ENCODE measurements around the gene MYBPHL. TPM values are rescaled to one million over a fixed set of nuclear protein-coding genes. Genes with fewer than 3 reads are reported as not detected.

The MYBPHL gene
- polyA plus RNA-seq (2012; ENCODE audit: insufficient read depth, insufficient read length) = not detected

GRCh38 chr1:109306832-109307273 is at the start of gene MYBPHL:
Gene MYBPHL, minus strand, starts transcription at chr1:109307011. Its CDS starts 20 bp downstream, at chr1:109306991.
- H3K4me3 ChIP-seq (ENCODE audit: low read length) = no peak within 1 kb of the TSS
- no peak for DNase-seq (ENCODE audit: low read depth, low spot score)

- no peak for DNase-seq (ENCODE audit: low read depth, low spot score)
- H3K4me3 ChIP-seq (ENCODE audit: low read length) = no peak overlapping the region
Measured at GRCh38 chr1:109356505-109356904, 49.7 kb upstream of the MYBPHL start.

- H3K4me3 ChIP-seq (ENCODE audit: low read length) = no peak overlapping the region
- DNase-seq (ENCODE audit: low read depth, low spot score) = no peak
Measured at GRCh38 chr1:109354929-109355328, 48.1 kb upstream of the MYBPHL start.

- DNase-seq (ENCODE audit: low read depth, low spot score) = no peak
- no peak overlapping the region for H3K4me3 ChIP-seq (ENCODE audit: low read length)
Measured at GRCh38 chr1:109351457-109351856, 44.6 kb upstream of the MYBPHL start.

GRCh38 chr1:109350655-109351054 is 43.8 kb upstream of the MYBPHL start:
- no peak for DNase-seq (ENCODE audit: low read depth, low spot score)
- no peak overlapping the region for H3K4me3 ChIP-seq (ENCODE audit: low read length)

GRCh38 chr1:109350182-109350581 is 43.4 kb upstream of the MYBPHL start:
- no peak overlapping the region for H3K4me3 ChIP-seq (ENCODE audit: low read length)
- no peak for DNase-seq (ENCODE audit: low read depth, low spot score)

GRCh38 chr1:109347511-109347910 is 40.7 kb upstream of the MYBPHL start:
- H3K4me3 ChIP-seq (ENCODE audit: low read length) = no peak overlapping the region
- no peak for DNase-seq (ENCODE audit: low read depth, low spot score)

GRCh38 chr1:109341944-109342930 is 35.4 kb upstream of the MYBPHL start:
- no peak for DNase-seq (ENCODE audit: low read depth, low spot score)
- no peak overlapping the region for H3K4me3 ChIP-seq (ENCODE audit: low read length)

- no peak overlapping the region for H3K4me3 ChIP-seq (ENCODE audit: low read length)
- no peak for DNase-seq (ENCODE audit: low read depth, low spot score)
Measured at GRCh38 chr1:109338608-109339007, 31.8 kb upstream of the MYBPHL start.

GRCh38 chr1:109338091-109338490 is 31.3 kb upstream of the MYBPHL start:
- no peak overlapping the region for H3K4me3 ChIP-seq (ENCODE audit: low read length)
- DNase-seq (ENCODE audit: low read depth, low spot score) = no peak

- no peak for DNase-seq (ENCODE audit: low read depth, low spot score)
- H3K4me3 ChIP-seq (ENCODE audit: low read length) = no peak overlapping the region
Measured at GRCh38 chr1:109335091-109335490, 28.3 kb upstream of the MYBPHL start.

- DNase-seq (ENCODE audit: low read depth, low spot score) = no peak
Measured at GRCh38 chr1:109331113-109331512, 24.3 kb upstream of the MYBPHL start.

GRCh38 chr1:109327285-109327684 is 20.5 kb upstream of the MYBPHL start:
- no peak for DNase-seq (ENCODE audit: low read depth, low spot score)
- no peak overlapping the region for H3K4me3 ChIP-seq (ENCODE audit: low read length)

More at GRCh38 chr1:109331113-109331512, 24.3 kb upstream of the MYBPHL start:
- no peak overlapping the region for H3K4me3 ChIP-seq (ENCODE audit: low read length)

- no peak for DNase-seq (ENCODE audit: low read depth, low spot score)
- no peak overlapping the region for H3K4me3 ChIP-seq (ENCODE audit: low read length)
Measured at GRCh38 chr1:109322974-109323373, 16.2 kb upstream of the MYBPHL start.

- no peak overlapping the region for H3K4me3 ChIP-seq (ENCODE audit: low read length)
- no peak for DNase-seq (ENCODE audit: low read depth, low spot score)
Measured at GRCh38 chr1:109319114-109319513, 12.3 kb upstream of the MYBPHL start.

GRCh38 chr1:109316506-109316905 is 9.7 kb upstream of the MYBPHL start:
- no peak overlapping the region for H3K4me3 ChIP-seq (ENCODE audit: low read length)
- no peak for DNase-seq (ENCODE audit: low read depth, low spot score)

- no peak for DNase-seq (ENCODE audit: low read depth, low spot score)
- H3K4me3 ChIP-seq (ENCODE audit: low read length) = no peak overlapping the region
Measured at GRCh38 chr1:109315288-109315687, 8.5 kb upstream of the MYBPHL start.

GRCh38 chr1:109314795-109315194 is 8.0 kb upstream of the MYBPHL start:
- DNase-seq (ENCODE audit: low read depth, low spot score) = no peak
- no peak overlapping the region for H3K4me3 ChIP-seq (ENCODE audit: low read length)

- H3K4me3 ChIP-seq (ENCODE audit: low read length) = no peak overlapping the region
- DNase-seq (ENCODE audit: low read depth, low spot score) = no peak
Measured at GRCh38 chr1:109312978-109313775, 6.4 kb upstream of the MYBPHL start.

- no peak for DNase-seq (ENCODE audit: low read depth, low spot score)
- H3K4me3 ChIP-seq (ENCODE audit: low read length) = no peak overlapping the region
Measured at GRCh38 chr1:109312246-109312645, 5.4 kb upstream of the MYBPHL start.
